GM20000 (cell line): ENCODE data around the gene BICD2.

ENCODE experiments used
- DNase-seq: peaks from one replicate; pipeline ENCODE4 v3.0.0; 2012; ENCODE audit warnings: low spot score
- CTCF ChIP-seq: IDR thresholded peaks from 2 replicates; pipeline ENCODE4 v1.5.1; 2012; ENCODE audit warnings: mild to moderate bottlenecking, control low read depth; ENCODE audit errors: extremely low read depth, missing control alignments

BICD2 gene

GRCh38 chr9:92718086-92719001, 46.3 kb downstream of the BICD2 start:
- no peak for DNase-seq
- no peak for TF ChIP-seq CTCF

GRCh38 chr9:92717201-92718085, 47.2 kb downstream of the BICD2 start:
- DNase-seq: peak; percentile 60
- TF ChIP-seq CTCF: no peak

GRCh38 chr9:92716557-92716956, 48.1 kb downstream of the BICD2 start:
- TF ChIP-seq CTCF: peak; percentile 79
- peak; percentile 89 for DNase-seq

GRCh38 chr9:92715488-92716231, 49.0 kb downstream of the BICD2 start:
- peak; percentile 5 for DNase-seq
- TF ChIP-seq CTCF: no peak

- TF ChIP-seq CTCF: no peak
- peak; percentile 2 for DNase-seq
Observed at GRCh38 chr9:92714787-92715487, 49.7 kb downstream of the BICD2 start.

- no peak for TF ChIP-seq CTCF
- DNase-seq: no peak
Observed at GRCh38 chr9:92714016-92714415, 50.6 kb downstream of the BICD2 start.
